SH-SY5Y (cell line): ENCODE data around the gene GMPR2.

Source experiments
- GATA2 ChIP-seq: IDR thresholded peaks from 2 replicates; pipeline ENCODE4 v1.6.1; 2011; ENCODE audit warnings: mild to moderate bottlenecking, low read depth, low read length
- GATA3 ChIP-seq: IDR thresholded peaks from 2 replicates; pipeline ENCODE4 v1.6.1; 2011; ENCODE audit warnings: low read depth, mild to moderate bottlenecking, low read length, moderate library complexity

DNA sequence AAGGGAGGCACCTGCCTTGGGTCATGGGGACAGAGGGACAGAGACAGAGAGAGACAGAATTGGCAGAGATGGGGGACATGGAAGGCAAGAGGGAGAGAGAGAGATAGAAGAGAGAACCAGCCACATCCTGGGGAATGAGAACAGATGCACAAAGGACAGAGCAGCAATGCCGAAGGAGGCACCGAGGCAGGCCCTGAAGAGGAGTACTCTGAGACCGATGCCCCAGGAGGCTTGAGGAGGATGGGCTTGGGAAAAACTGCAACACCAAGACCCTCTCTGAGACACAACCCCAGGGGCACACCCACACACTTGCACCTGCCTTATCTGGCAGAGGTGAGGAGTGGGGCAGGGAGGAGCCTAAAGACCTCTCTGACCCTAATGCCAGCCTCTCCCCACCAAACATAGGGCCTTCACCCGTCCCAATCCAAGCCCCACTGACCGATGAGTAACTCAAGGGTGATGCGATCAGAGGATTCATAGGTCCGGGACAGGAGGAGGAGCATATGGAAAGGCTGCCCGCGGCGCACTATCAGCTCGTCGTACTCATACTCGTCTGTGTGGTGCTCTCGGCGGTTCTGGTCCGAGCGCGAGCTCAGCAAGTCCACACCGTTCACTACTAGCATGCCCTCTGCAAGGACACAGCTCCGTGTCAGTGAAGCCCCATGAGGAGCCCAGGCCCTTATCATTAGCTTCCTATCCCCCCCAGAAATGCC, 28.7 kb downstream of the GMPR2 start:
- TF ChIP-seq GATA2 (no peak), GATA3 (no peak)
